Coronary artery (tissue), 2 donors: ENCODE data around the gene SLC40A1.

ENCODE experiments used
- DNase-seq: peaks from one replicate; pipeline ENCODE4 v3.0.0-alpha.2; 2017; ENCODE audit warnings: low spot score
- H3K27ac ChIP-seq, 2 donors: fragments of 200-600 bp; sonication (generic); one replicate each; pipeline ENCODE4 v1.5.1; 2016 to 2019
- H3K4me3 ChIP-seq: fragments of 200-600 bp; sonication (generic); 2 replicates; pipeline ENCODE4 v1.5.1; 2016; ENCODE audit warnings: mild to moderate bottlenecking, moderate library complexity
- CTCF ChIP-seq: fragments of 200-600 bp; sonication (generic); IDR thresholded peaks from one replicate; pipeline ENCODE4 v1.5.1; 2019; ENCODE audit warnings: antibody characterized with exemption

The SLC40A1 gene

GRCh38 chr2:189552334-189552990, 28.1 kb downstream of the SLC40A1 start:
- DNase-seq: no peak
- TF ChIP-seq CTCF: no peak
- peak overlapping the region; percentile 40 for H3K4me3 ChIP-seq
- peak overlapping the region; percentile 87 to 94 for H3K27ac ChIP-seq

- no peak for DNase-seq
- Histone ChIP-seq H3K27ac (peak overlapping the region; percentile 87 to 94), H3K4me3 (peak overlapping the region; percentile 40)
- TF ChIP-seq CTCF: no peak
Observed at GRCh38 chr2:189551808-189552207, 28.8 kb downstream of the SLC40A1 start.

GRCh38 chr2:189549449-189549832, 31.1 kb downstream of the SLC40A1 start:
- H3K4me3 ChIP-seq: no peak overlapping the region
- peak overlapping the region; percentile 82 to 87 for H3K27ac ChIP-seq
- TF ChIP-seq CTCF: no peak
- no peak for DNase-seq

GRCh38 chr2:189548666-189549448, 31.7 kb downstream of the SLC40A1 start:
- Histone ChIP-seq H3K4me3 (no peak overlapping the region), H3K27ac (peak overlapping the region; percentile 82 to 87)
- TF ChIP-seq CTCF: no peak
- no peak for DNase-seq

GRCh38 chr2:189545418-189545817, 35.2 kb downstream of the SLC40A1 start:
- H3K27ac ChIP-seq: peak overlapping the region; percentile 38 to 70
- H3K4me3 ChIP-seq: no peak overlapping the region
- no peak for TF ChIP-seq CTCF
- DNase-seq: no peak

- TF ChIP-seq CTCF: no peak
- H3K27ac ChIP-seq: peak overlapping the region; percentile 38 to 70
- no peak overlapping the region for H3K4me3 ChIP-seq
- DNase-seq: no peak
Observed at GRCh38 chr2:189544318-189545042, 36.1 kb downstream of the SLC40A1 start.
